GM23338 (cell line): ENCODE results near the gene RSRC1.

Experiments used
- CTCF ChIP-seq, 2 experiments: fragments of 200-600 bp in 1 of 2; sonication (generic) in 1 of 2; conservative IDR thresholded peaks; 2 replicates each; pipeline versions ENCODE4 v1.5.1 to v1.6.1; 2016 to 2017; ENCODE audit warnings: antibody characterized with exemption in 2 of 2, low read depth in 2 of 2, mild to moderate bottlenecking in 2 of 2, moderate library complexity in 1 of 2
- EZH2 ChIP-seq: fragments of 200-600 bp; sonication (generic); IDR thresholded peaks from one replicate; pipeline ENCODE4 v1.8.0; 2017; ENCODE audit warnings: antibody characterized with exemption, mild to moderate bottlenecking, low read depth; ENCODE audit not compliant: unreplicated experiment
- EZH2phosphoT487 ChIP-seq: fragments of 200-600 bp; sonication (generic); IDR thresholded peaks from one replicate; pipeline ENCODE4 v1.8.1; 2018; ENCODE audit warnings: antibody characterized with exemption; ENCODE audit not compliant: unreplicated experiment
- POLR2AphosphoS5 ChIP-seq: IDR thresholded peaks from 2 replicates; pipeline ENCODE4 v1.6.1; 2016; ENCODE audit warnings: antibody characterized with exemption, low read depth
- ZNF462 ChIP-seq: fragments of 250-450 bp; sonication (Bioruptor Pico); IDR thresholded peaks from 2 replicates; pipeline ENCODE4 v1.5.0; 2020; ENCODE audit warnings: mild to moderate bottlenecking, moderate library complexity
- TF ChIP-seq, protein P1 (sequence below): IDR thresholded peaks from one replicate; pipeline ENCODE4 v1.6.1; 2018; ENCODE audit warnings: antibody characterized with exemption; ENCODE audit not compliant: unreplicated experiment

- TF ChIP-seq CTCF (conservative IDR thresholded peaks at IDR 0.05; ENCODE audit: low read depth in 2 of 2), result no peak
- no peak for TF ChIP-seq POLR2AphosphoS5
- TF ChIP-seq, protein P1, sequence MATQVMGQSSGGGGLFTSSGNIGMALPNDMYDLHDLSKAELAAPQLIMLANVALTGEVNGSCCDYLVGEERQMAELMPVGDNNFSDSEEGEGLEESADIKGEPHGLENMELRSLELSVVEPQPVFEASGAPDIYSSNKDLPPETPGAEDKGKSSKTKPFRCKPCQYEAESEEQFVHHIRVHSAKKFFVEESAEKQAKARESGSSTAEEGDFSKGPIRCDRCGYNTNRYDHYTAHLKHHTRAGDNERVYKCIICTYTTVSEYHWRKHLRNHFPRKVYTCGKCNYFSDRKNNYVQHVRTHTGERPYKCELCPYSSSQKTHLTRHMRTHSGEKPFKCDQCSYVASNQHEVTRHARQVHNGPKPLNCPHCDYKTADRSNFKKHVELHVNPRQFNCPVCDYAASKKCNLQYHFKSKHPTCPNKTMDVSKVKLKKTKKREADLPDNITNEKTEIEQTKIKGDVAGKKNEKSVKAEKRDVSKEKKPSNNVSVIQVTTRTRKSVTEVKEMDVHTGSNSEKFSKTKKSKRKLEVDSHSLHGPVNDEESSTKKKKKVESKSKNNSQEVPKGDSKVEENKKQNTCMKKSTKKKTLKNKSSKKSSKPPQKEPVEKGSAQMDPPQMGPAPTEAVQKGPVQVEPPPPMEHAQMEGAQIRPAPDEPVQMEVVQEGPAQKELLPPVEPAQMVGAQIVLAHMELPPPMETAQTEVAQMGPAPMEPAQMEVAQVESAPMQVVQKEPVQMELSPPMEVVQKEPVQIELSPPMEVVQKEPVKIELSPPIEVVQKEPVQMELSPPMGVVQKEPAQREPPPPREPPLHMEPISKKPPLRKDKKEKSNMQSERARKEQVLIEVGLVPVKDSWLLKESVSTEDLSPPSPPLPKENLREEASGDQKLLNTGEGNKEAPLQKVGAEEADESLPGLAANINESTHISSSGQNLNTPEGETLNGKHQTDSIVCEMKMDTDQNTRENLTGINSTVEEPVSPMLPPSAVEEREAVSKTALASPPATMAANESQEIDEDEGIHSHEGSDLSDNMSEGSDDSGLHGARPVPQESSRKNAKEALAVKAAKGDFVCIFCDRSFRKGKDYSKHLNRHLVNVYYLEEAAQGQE, result no peak
- TF ChIP-seq EZH2phosphoT487, result no peak
- no peak for TF ChIP-seq ZNF462
- no peak for TF ChIP-seq EZH2
These were observed 426.0 kb downstream of the RSRC1 start for GRCh38 chr3:158535918-158536317.
